Measurements from ENCODE around the gene CRNKL1.
A peak's percentile ranks its signal among the peaks of the same experiment; 100 is the strongest.

Gene CRNKL1

GRCh38 chr20:20052074-20052970 lies at the start of gene CRNKL1, which contains the start of gene CFAP61:
Gene CRNKL1, minus strand, starts transcription at chr20:20052466. Its CDS starts 124 bp downstream, at chr20:20052342.
Gene CFAP61, plus strand, starts transcription at chr20:20052532. Its CDS starts 4,122 bp downstream, at chr20:20056654.
- H3K27me3 ChIP-seq (ENCODE audit: low read length) = no peaks in the 10 kb centered on the region
- peaks cover 17% of the 10 kb centered on the region for H3K79me2 ChIP-seq (ENCODE audit: insufficient read depth, low read length)
- H3K4me2 ChIP-seq (ENCODE audit: low read depth, low read length, poor library complexity, severe bottlenecking) = peak within 1 kb of the TSS; percentile 68
- no peaks in the 10 kb centered on the region for H3K9me3 ChIP-seq (ENCODE audit: insufficient read depth, low read length)
- peaks cover 12% of the 10 kb centered on the region; the same call in 1 of the 2 replicates for H3K36me3 ChIP-seq (ENCODE audit: low read length)
- TF ChIP-seq CTCF (IDR thresholded peaks at IDR 0.05; ENCODE audit: insufficient read depth, low read length, poor library complexity, severe bottlenecking) = no peak
- TF ChIP-seq EZH2phosphoT487 (conservative IDR thresholded peaks at IDR 0.05; ENCODE audit: low read length) = no peak
- no peaks in the 10 kb centered on the region for H3F3A ChIP-seq (ENCODE audit: insufficient read depth)
- no peaks in the 10 kb centered on the region for H4K20me1 ChIP-seq (ENCODE audit: low read depth, low read length)
- peak within 1 kb of the TSS; percentile 83 for H2AFZ ChIP-seq (ENCODE audit: low read depth, low read length, severe bottlenecking)
- H3K4me3 ChIP-seq (ENCODE audit: insufficient read depth, low read length, poor library complexity, severe bottlenecking) = peak within 1 kb of the TSS; percentile 90
- no peaks in the 10 kb centered on the region for H3K9me2 ChIP-seq (replicated peaks; ENCODE audit: insufficient read depth, low read length)
- H3K9ac ChIP-seq (ENCODE audit: low read length) = peak within 1 kb of the TSS; percentile 76
- H3K27ac ChIP-seq (ENCODE audit: low read depth, low read length) = no peak within 1 kb of the TSS

- Histone ChIP-seq H2AFZ (ENCODE audit: low read depth, low read length, severe bottlenecking) (no peak overlapping the region), H3K9me2 (replicated peaks; ENCODE audit: insufficient read depth, low read length) (no peaks in the 10 kb centered on the region), H3K4me3 (ENCODE audit: insufficient read depth, low read length, poor library complexity, severe bottlenecking) (no peak overlapping the region), H3K4me2 (ENCODE audit: low read depth, low read length, poor library complexity, severe bottlenecking) (no peak overlapping the region), H3K9me3 (ENCODE audit: insufficient read depth, low read length) (no peaks in the 10 kb centered on the region), H3K79me2 (ENCODE audit: insufficient read depth, low read length) (no peaks in the 10 kb centered on the region), H3K27ac (ENCODE audit: low read depth, low read length) (no peak overlapping the region), H3F3A (ENCODE audit: insufficient read depth) (no peaks in the 10 kb centered on the region), H3K36me3 (ENCODE audit: low read length) (no peaks in the 10 kb centered on the region), H3K9ac (ENCODE audit: low read length) (no peak overlapping the region), H4K20me1 (ENCODE audit: low read depth, low read length) (no peaks in the 10 kb centered on the region), H3K27me3 (ENCODE audit: low read length) (no peaks in the 10 kb centered on the region)
- TF ChIP-seq CTCF (IDR thresholded peaks at IDR 0.05; ENCODE audit: insufficient read depth, low read length, poor library complexity, severe bottlenecking) (no peak), EZH2phosphoT487 (conservative IDR thresholded peaks at IDR 0.05; ENCODE audit: low read length) (no peak)
Measured at GRCh38 chr20:20100881-20101280, 48.6 kb upstream of the CRNKL1 start.

- Histone ChIP-seq H3K4me2 (ENCODE audit: low read depth, low read length, poor library complexity, severe bottlenecking) (no peak overlapping the region), H3F3A (ENCODE audit: insufficient read depth) (no peaks in the 10 kb centered on the region), H3K27ac (ENCODE audit: low read depth, low read length) (no peak overlapping the region), H3K9ac (ENCODE audit: low read length) (no peak overlapping the region), H3K9me2 (replicated peaks; ENCODE audit: insufficient read depth, low read length) (no peaks in the 10 kb centered on the region), H4K20me1 (ENCODE audit: low read depth, low read length) (no peaks in the 10 kb centered on the region), H3K27me3 (ENCODE audit: low read length) (no peaks in the 10 kb centered on the region), H3K36me3 (ENCODE audit: low read length) (no peaks in the 10 kb centered on the region), H3K9me3 (ENCODE audit: insufficient read depth, low read length) (no peaks in the 10 kb centered on the region), H3K4me3 (ENCODE audit: insufficient read depth, low read length, poor library complexity, severe bottlenecking) (no peak overlapping the region), H2AFZ (ENCODE audit: low read depth, low read length, severe bottlenecking) (no peak overlapping the region), H3K79me2 (ENCODE audit: insufficient read depth, low read length) (no peaks in the 10 kb centered on the region)
- TF ChIP-seq EZH2phosphoT487 (conservative IDR thresholded peaks at IDR 0.05; ENCODE audit: low read length) (no peak), CTCF (IDR thresholded peaks at IDR 0.05; ENCODE audit: insufficient read depth, low read length, poor library complexity, severe bottlenecking) (no peak)
Measured at GRCh38 chr20:20096421-20096820, 44.2 kb upstream of the CRNKL1 start.
